HepG2 (cell line): ENCODE data around the gene YTHDF1. TPM values are rescaled to one million over a fixed set of nuclear protein-coding genes. Genes with fewer than 3 reads are reported as not detected.

Experiments used
- ATAC-seq: fragments of 200-7000 bp; cut with Tn5 transposase; 3 replicates; pipeline ENCODE4 v1.9.1; 2020; ENCODE audit warnings: mild to moderate bottlenecking, moderate library complexity
- BruUV-seq: library from RNA; stranded (reverse); fragments of 400-500 nt; replicated peaks from 2 replicates; lab custom pipeline; 2021; lab: Mats Ljungman, UMichigan
- CTCF ChIA-PET: fragments of 300-600 bp; formaldehyde crosslinking; extraction: SDS; loops from one replicate; lab custom pipeline; 2021; ENCODE audit warnings: low total read pairs, inconsistent platforms, low intra/inter-chr PET ratio; lab: Yijun Ruan, JAX
- POLR2A ChIA-PET: fragments of 350-600 bp; sonication (Branson Sonifier 250); formaldehyde crosslinking; loops from one replicate; lab custom pipeline; 2020; ENCODE audit warnings: antibody characterized with exemption, inconsistent platforms; lab: Yijun Ruan, JAX
- DNase-seq: peaks from one replicate; pipeline ENCODE4 v3.0.0-alpha.2; 2015; ENCODE audit warnings: low spot score
- FAIRE-seq: peaks from 3 replicates; lab custom pipeline; 2011; peaks lifted over from hg19 to GRCh38; lab: Jason Lieb, UNC
- H2AFZ ChIP-seq: one replicate; pipeline ENCODE4 v1.6.1; 2011; ENCODE audit warnings: low read length, inconsistent platforms
- H3K27ac ChIP-seq: fragments of 300-600 bp; 3 replicates; pipeline ENCODE4 v1.8.0; 2011; ENCODE audit warnings: mixed run types, mild to moderate bottlenecking, mixed read lengths, low read length, inconsistent platforms; ENCODE audit not compliant: insufficient read depth; ENCODE audit errors: extremely low read length
- H3K27me3 ChIP-seq, 2 experiments: fragments of 200-600 bp in 1 of 2; 2 replicates in 1 of 2; 3 replicates in 1 of 2; pipeline versions ENCODE4 v1.6.0 to v1.8.0; 2011; ENCODE audit warnings: low read length in 2 of 2, mild to moderate bottlenecking in 2 of 2, moderate library complexity in 2 of 2, inconsistent platforms in 1 of 2; ENCODE audit not compliant: insufficient read depth in 2 of 2, control insufficient read depth in 1 of 2
- H3K36me3 ChIP-seq, 2 experiments: fragments of 200-600 bp in 1 of 2; replicated peaks in 1 of 2; 2 replicates in 1 of 2; 3 replicates in 1 of 2; pipeline versions ENCODE4 v1.5.1 to v1.8.0; 2011; ENCODE audit warnings: low read length in 2 of 2, inconsistent platforms in 1 of 2; ENCODE audit not compliant: insufficient read depth in 2 of 2, control insufficient read depth in 1 of 2
- H3K4me1 ChIP-seq: 2 replicates; pipeline ENCODE4 v1.5.1; 2012; ENCODE audit warnings: low read length, inconsistent platforms; ENCODE audit not compliant: insufficient read depth
- H3K4me2 ChIP-seq: 2 replicates; pipeline ENCODE4 v1.6.0; 2011; ENCODE audit warnings: low read depth, low read length, inconsistent platforms
- H3K4me3 ChIP-seq, 3 experiments: fragments of 200-600 bp in 1 of 3; sonication (generic), shearing (Covaris generic) in 1 of 3; replicated peaks in 1 of 3; 2 replicates each; pipeline ENCODE4 v1.5.1; 2011 to 2016; ENCODE audit warnings: low read length in 3 of 3, inconsistent platforms in 2 of 3, low read depth in 2 of 3, mild to moderate bottlenecking in 2 of 3, control low read depth in 1 of 3, mixed read lengths in 1 of 3; ENCODE audit not compliant: insufficient read depth in 1 of 3
- H3K79me2 ChIP-seq: one replicate; pipeline ENCODE4 v1.6.1; 2011; ENCODE audit warnings: low read length, inconsistent platforms; ENCODE audit not compliant: insufficient read depth
- H3K9ac ChIP-seq: 2 replicates; pipeline ENCODE4 v1.6.0; 2011; ENCODE audit warnings: mild to moderate bottlenecking, low read depth, low read length, inconsistent platforms; ENCODE audit not compliant: insufficient read depth
- H3K9me3 ChIP-seq: 2 replicates; pipeline ENCODE4 v1.5.1; 2012; ENCODE audit warnings: mild to moderate bottlenecking, low read length
- H4K20me1 ChIP-seq: 2 replicates; pipeline ENCODE4 v1.6.0; 2011; ENCODE audit warnings: inconsistent platforms, mild to moderate bottlenecking, low read length, moderate library complexity; ENCODE audit not compliant: insufficient read depth
- EEA1 ChIP-seq: sonication (generic); formaldehyde crosslinking; IDR thresholded peaks from 2 replicates; pipeline ENCODE4 v1.5.1; 2020; ENCODE audit warnings: mild to moderate bottlenecking, missing genetic modification reagents, borderline replicate concordance
- GATA4 ChIP-seq: sonication (generic); IDR thresholded peaks from 2 replicates; pipeline ENCODE4 v1.6.1; 2016; ENCODE audit warnings: antibody characterized with exemption, low read depth, borderline replicate concordance
- HES4 ChIP-seq: sonication (generic); formaldehyde crosslinking; IDR thresholded peaks from 2 replicates; pipeline ENCODE4 v1.9.0; 2021; ENCODE audit warnings: mild to moderate bottlenecking, missing genetic modification reagents, borderline replicate concordance
- PCBP1 ChIP-seq: fragments of 200-400 bp; formaldehyde crosslinking; IDR thresholded peaks from 2 replicates; pipeline ENCODE4 v1.6.1; 2017; ENCODE audit warnings: mild to moderate bottlenecking, low read depth, low read length, borderline replicate concordance
- SOX5 ChIP-seq: IDR thresholded peaks from 2 replicates; pipeline ENCODE4 v1.6.1; 2016; ENCODE audit warnings: borderline replicate concordance
- WGBS: methylation state at CpG from one replicate; pipeline ENCODE4 v1.1.6; 2017; ENCODE audit warnings: low lambda C conversion rate; 5-methylcytosine and 5-hydroxymethylcytosine counted together
- in situ Hi-C: cut with HindIII; loops from 2 replicates; pipeline ENCODE4 v1.10.0; 2017; ENCODE audit warnings: low pct_unique_long_range_greater_than_20kb; ENCODE audit not compliant: extremely low pct_ligation_motif_present
- intact Hi-C: fragments of 100-400 bp; cut with micrococcal nuclease; formaldehyde crosslinking; loops from one replicate; pipeline ENCODE4 v1.10.0; 2022; ENCODE audit not compliant: unreplicated experiment
- polyA plus RNA-seq, 8 experiments: library from polyadenylated mRNA; depleted of rRNA in 3 of 8; stranded (reverse) in 7 of 8; unstranded in 1 of 8; fragments of >200 nt; fragmentation: Illumina TruSeq in 4 of 8; extraction: Trizol in 4 of 8; gene quantifications; 2 replicates each; pipeline versions ENCODE4 v1.2.1 to v1.2.3, GENCODE V29; 2011 to 2016; ENCODE audit warnings: low read depth in 4 of 8, missing spikeins in 1 of 8, mixed read lengths in 1 of 8; ENCODE audit not compliant: insufficient read depth in 1 of 8
- total RNA-seq, 5 experiments: library from RNA; depleted of rRNA; stranded (reverse); fragments of >200 nt; fragmentation: Illumina TruSeq; extraction: Trizol; gene quantifications; 2 replicates each; pipeline ENCODE4 v1.2.3, GENCODE V29; 2016; ENCODE audit warnings: low read depth in 1 of 5
- TF ChIP-seq, protein P1 (sequence below), 2 experiments: sonication (generic) in 1 of 2; formaldehyde crosslinking in 1 of 2; IDR thresholded peaks; 2 replicates each; pipeline versions ENCODE4 v1.5.1 to v1.6.1; 2011 to 2020; ENCODE audit warnings: borderline replicate concordance in 1 of 2, low read depth in 1 of 2, low read length in 1 of 2, mild to moderate bottlenecking in 1 of 2, missing genetic modification reagents in 1 of 2, moderate library complexity in 1 of 2

The YTHDF1 gene
- total and polyA plus RNA-seq, 2 of the 13 experiments (the other 11 are each of a cell fraction or from before 2014, with no cell fraction given) = 34.5 to 37.7 TPM

DNA sequence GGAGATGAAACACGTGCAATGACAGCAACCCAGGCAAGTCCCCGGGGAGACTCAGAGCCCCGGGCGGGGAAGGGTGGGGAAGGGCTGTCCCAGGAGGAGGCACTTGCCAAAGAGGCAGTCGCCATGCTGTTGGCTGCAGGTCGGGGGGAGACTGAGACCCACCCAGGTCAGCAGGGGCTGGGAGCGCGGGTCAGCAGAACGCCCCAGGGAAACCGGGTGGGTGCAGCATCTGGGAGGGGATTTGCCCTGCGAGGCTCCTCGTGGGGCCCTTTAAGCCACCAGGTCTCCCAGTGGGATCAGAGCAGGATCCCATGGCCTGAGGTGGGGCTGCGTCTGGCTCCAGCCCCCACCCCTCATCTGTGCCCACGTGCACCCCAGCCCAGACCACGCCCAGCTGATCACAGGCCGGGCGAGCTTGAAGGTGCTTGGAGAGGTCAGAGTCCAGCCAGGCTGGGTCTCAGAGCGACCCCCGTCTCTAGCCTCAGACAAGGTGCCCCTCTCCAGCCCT, 65.5 kb downstream of the YTHDF1 start:
- no peak overlapping the region for H3K4me2 ChIP-seq
- POLR2A ChIA-PET = no interaction called here
- BruUV-seq = no TSS peak
- peaks cover 20% of the 10 kb centered on the region for H3K9me3 ChIP-seq
- H3K79me2 ChIP-seq = no peaks in the 10 kb centered on the region
- in situ Hi-C loops (no loop called here), intact Hi-C loops (no loop called here)
- no peak overlapping the region for H3K4me3 ChIP-seq
- peaks cover 2% of the 10 kb centered on the region; the same call in 1 of the 2 replicates for H4K20me1 ChIP-seq
- peaks cover 21 to 75% of the 10 kb centered on the region in 2 experiments for H3K27me3 ChIP-seq
- no peak for FAIRE-seq
- no peaks in the 10 kb centered on the region for H3K4me1 ChIP-seq
- TF ChIP-seq SOX5 (CRISPR knock-in tag) (no peak), PCBP1 (peak; percentile 61; the same call in 1 of the 2 replicates), GATA4 (no peak), EEA1 (CRISPR knock-in tag) (no peak)
- no peak for ATAC-seq
- H3K27ac ChIP-seq = no peak overlapping the region
- CTCF ChIA-PET = no interaction called here
- H3K9ac ChIP-seq = no peak overlapping the region
- no peak overlapping the region for H2AFZ ChIP-seq
- H3K36me3 ChIP-seq = no peaks in the 10 kb centered on the region
- no peak for DNase-seq
- WGBS = 25% methylated on average over 12 of the region's 19 CpGs

GRCh38 chr20:63149531-63150192, 66.3 kb downstream of the YTHDF1 start:
- Histone ChIP-seq H4K20me1 (no peaks in the 10 kb centered on the region; the same call in 1 of the 2 replicates), H3K36me3 (no peaks in the 10 kb centered on the region), H2AFZ (no peak overlapping the region), H3K27me3 (peaks cover 17 to 68% of the 10 kb centered on the region in 2 experiments; a peak in 4 of 5 replicates), H3K4me3 (no peak overlapping the region), H3K9me3 (peaks cover 20% of the 10 kb centered on the region), H3K4me2 (no peak overlapping the region), H3K27ac (no peak overlapping the region)
- ATAC-seq = no peak; the same call in 2 of the 3 replicates
- WGBS = 7% methylated on average over 13 of the region's 13 CpGs
- in situ Hi-C loops = no loop called here
- CTCF ChIA-PET = no interaction called here
- 0 out of 2 replicates have a peak, but pooled peaks have one; percentile 7 for TF ChIP-seq HES4 (CRISPR knock-in tag)
- TF ChIP-seq, protein P1, sequence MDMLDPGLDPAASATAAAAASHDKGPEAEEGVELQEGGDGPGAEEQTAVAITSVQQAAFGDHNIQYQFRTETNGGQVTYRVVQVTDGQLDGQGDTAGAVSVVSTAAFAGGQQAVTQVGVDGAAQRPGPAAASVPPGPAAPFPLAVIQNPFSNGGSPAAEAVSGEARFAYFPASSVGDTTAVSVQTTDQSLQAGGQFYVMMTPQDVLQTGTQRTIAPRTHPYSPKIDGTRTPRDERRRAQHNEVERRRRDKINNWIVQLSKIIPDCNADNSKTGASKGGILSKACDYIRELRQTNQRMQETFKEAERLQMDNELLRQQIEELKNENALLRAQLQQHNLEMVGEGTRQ (IDR thresholded peaks at IDR 0.05; ENCODE audit: low read depth, low read length) = no peak
- TF ChIP-seq, protein P1 (CRISPR knock-in tag; IDR thresholded peaks at IDR 0.05; ENCODE audit: borderline replicate concordance) = no peak
- TF ChIP-seq, all 625 proteins: peak for 1
- no TSS peak for BruUV-seq
- POLR2A ChIA-PET = no interaction called here
- Histone ChIP-seq H3K4me1 (no peaks in the 10 kb centered on the region), H3K9ac (no peak overlapping the region), H3K79me2 (no peaks in the 10 kb centered on the region)
- intact Hi-C loops = no loop called here
- DNase-seq (no peak), FAIRE-seq (no peak)
